ENCODE results near the gene TBC1D10A.

Gene TBC1D10A

GRCh38 chr22:30277547-30278344 is 49.0 kb downstream of the TBC1D10A start:
- H3K36me3 ChIP-seq (ENCODE audit: insufficient read depth) = no peaks in the 10 kb centered on the region
- no peaks in the 10 kb centered on the region for H3K4me1 ChIP-seq (ENCODE audit: low read depth, poor library complexity, severe bottlenecking)
- no peak overlapping the region for H3K4me3 ChIP-seq (IDR thresholded peaks at IDR 0.05; ENCODE audit: insufficient read depth, low read depth, low read length)
- no peak overlapping the region for H2AFZ ChIP-seq (ENCODE audit: low read depth)
- H3K27ac ChIP-seq = no peak overlapping the region
- no peak overlapping the region for H3K4me2 ChIP-seq
- no peaks in the 10 kb centered on the region for H4K20me1 ChIP-seq (ENCODE audit: insufficient read depth)
- no peak overlapping the region for H3K9ac ChIP-seq
- peaks cover 11% of the 10 kb centered on the region; the same call in 1 of the 2 replicates for H3K27me3 ChIP-seq (ENCODE audit: insufficient read depth, low read depth)
- H3K79me2 ChIP-seq (ENCODE audit: insufficient read depth, low read depth) = no peaks in the 10 kb centered on the region
- TF ChIP-seq CTCF (conservative IDR thresholded peaks at IDR 0.05; ENCODE audit: low read depth, low read length) = no peak

GRCh38 chr22:30276039-30276438 is 50.7 kb downstream of the TBC1D10A start:
- no peak overlapping the region for H3K27ac ChIP-seq
- no peak overlapping the region for H3K4me3 ChIP-seq (IDR thresholded peaks at IDR 0.05; ENCODE audit: insufficient read depth, low read depth, low read length)
- no peak overlapping the region for H2AFZ ChIP-seq (ENCODE audit: low read depth)
- no peaks in the 10 kb centered on the region for H3K79me2 ChIP-seq (ENCODE audit: insufficient read depth, low read depth)
- no peaks in the 10 kb centered on the region for H4K20me1 ChIP-seq (ENCODE audit: insufficient read depth)
- peaks cover 11% of the 10 kb centered on the region; the same call in 1 of the 2 replicates for H3K27me3 ChIP-seq (ENCODE audit: insufficient read depth, low read depth)
- no peak overlapping the region for H3K9ac ChIP-seq
- H3K4me2 ChIP-seq = no peak overlapping the region
- TF ChIP-seq CTCF (conservative IDR thresholded peaks at IDR 0.05; ENCODE audit: low read depth, low read length) = no peak
- H3K36me3 ChIP-seq (ENCODE audit: insufficient read depth) = no peaks in the 10 kb centered on the region
- H3K4me1 ChIP-seq (ENCODE audit: low read depth, poor library complexity, severe bottlenecking) = no peaks in the 10 kb centered on the region

GRCh38 chr22:30275625-30276024 is 51.1 kb downstream of the TBC1D10A start:
- Histone ChIP-seq H3K27ac (no peak overlapping the region), H3K36me3 (ENCODE audit: insufficient read depth) (no peaks in the 10 kb centered on the region), H3K79me2 (ENCODE audit: insufficient read depth, low read depth) (no peaks in the 10 kb centered on the region), H3K9ac (no peak overlapping the region), H3K4me1 (ENCODE audit: low read depth, poor library complexity, severe bottlenecking) (no peaks in the 10 kb centered on the region), H2AFZ (ENCODE audit: low read depth) (no peak overlapping the region), H4K20me1 (ENCODE audit: insufficient read depth) (no peaks in the 10 kb centered on the region), H3K27me3 (ENCODE audit: insufficient read depth, low read depth) (peaks cover 11% of the 10 kb centered on the region; the same call in 1 of the 2 replicates), H3K4me3 (IDR thresholded peaks at IDR 0.05; ENCODE audit: insufficient read depth, low read depth, low read length) (no peak overlapping the region), H3K4me2 (no peak overlapping the region; the same call in 1 of the 2 replicates)
- TF ChIP-seq CTCF (conservative IDR thresholded peaks at IDR 0.05; ENCODE audit: low read depth, low read length) = no peak

GRCh38 chr22:30274437-30274812 is 52.3 kb downstream of the TBC1D10A start:
- H4K20me1 ChIP-seq (ENCODE audit: insufficient read depth) = no peaks in the 10 kb centered on the region
- no peak overlapping the region for H3K4me2 ChIP-seq
- no peak for TF ChIP-seq CTCF (conservative IDR thresholded peaks at IDR 0.05; ENCODE audit: low read depth, low read length)
- no peaks in the 10 kb centered on the region for H3K4me1 ChIP-seq (ENCODE audit: low read depth, poor library complexity, severe bottlenecking)
- no peak overlapping the region for H3K9ac ChIP-seq
- H3K36me3 ChIP-seq (ENCODE audit: insufficient read depth) = no peaks in the 10 kb centered on the region
- H3K4me3 ChIP-seq (IDR thresholded peaks at IDR 0.05; ENCODE audit: insufficient read depth, low read depth, low read length) = no peak overlapping the region
- no peak overlapping the region for H2AFZ ChIP-seq (ENCODE audit: low read depth)
- H3K27me3 ChIP-seq (ENCODE audit: insufficient read depth, low read depth) = peaks cover 11% of the 10 kb centered on the region; the same call in 1 of the 2 replicates
- H3K79me2 ChIP-seq (ENCODE audit: insufficient read depth, low read depth) = no peaks in the 10 kb centered on the region
- no peak overlapping the region for H3K27ac ChIP-seq

Data from KMS-11 (cell line).